RCC 7860 (cell line): ENCODE results near the gene CCIN.
"Not testable (repeated sequence)": the region's sequence is repeated elsewhere in the genome, so short reads cannot be mapped to it uniquely, and the experiment has no call there.

ENCODE experiments used
- DNase-seq: peaks from one replicate; pipeline ENCODE4 v3.0.0-alpha.2; 2015; ENCODE audit warnings: low spot score
- FAIRE-seq: peaks from 2 replicates; lab custom pipeline; 2012; peaks lifted over from hg19 to GRCh38; lab: Jason Lieb, UNC

CCIN gene

DNA sequence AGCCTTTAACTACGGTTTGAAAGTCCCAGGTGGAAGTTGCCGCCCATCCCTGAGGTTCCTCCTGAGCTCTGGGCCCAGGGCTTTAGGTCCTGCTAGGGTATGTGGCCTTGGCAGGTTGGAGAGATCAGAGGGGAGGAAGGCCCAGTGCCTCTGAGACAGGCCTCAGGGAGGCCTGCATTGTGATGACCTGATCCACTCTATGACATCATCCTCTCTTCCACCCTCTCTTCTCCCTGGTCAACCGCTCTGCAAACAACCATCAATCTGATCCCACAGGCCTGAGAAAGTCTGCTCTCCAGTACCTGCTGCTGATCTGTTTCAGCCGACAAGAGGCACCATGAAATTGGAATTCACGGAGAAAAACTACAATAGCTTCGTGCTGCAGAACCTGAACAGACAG lies at the start of gene CCIN:
Gene CCIN, plus strand, starts transcription at position 223 of the 400 bp plus-strand sequence. Its CDS starts 115 bp downstream, at position 338.
- FAIRE-seq = no peak
- no peak for DNase-seq

DNA sequence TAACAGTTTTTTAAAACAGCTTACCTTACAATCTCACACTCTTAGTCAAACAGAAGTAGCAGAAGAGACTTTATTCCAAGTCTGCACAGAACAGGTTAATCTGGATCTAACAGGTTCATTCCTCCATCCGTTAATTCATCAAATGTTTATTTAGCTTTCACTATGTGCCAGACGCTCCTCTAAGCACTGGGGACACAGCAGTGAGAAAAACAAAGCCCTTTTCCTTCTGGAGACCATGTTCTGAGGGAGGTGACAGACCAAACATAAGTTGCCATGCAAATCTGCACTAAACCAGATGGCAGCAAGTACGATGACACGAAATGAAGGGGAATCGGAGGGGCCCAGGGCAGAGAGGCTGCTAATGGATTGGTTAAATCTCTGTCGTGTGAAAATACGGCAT lies 49.7 kb upstream of the CCIN start:
- FAIRE-seq (no peak), DNase-seq (no peak)

DNA sequence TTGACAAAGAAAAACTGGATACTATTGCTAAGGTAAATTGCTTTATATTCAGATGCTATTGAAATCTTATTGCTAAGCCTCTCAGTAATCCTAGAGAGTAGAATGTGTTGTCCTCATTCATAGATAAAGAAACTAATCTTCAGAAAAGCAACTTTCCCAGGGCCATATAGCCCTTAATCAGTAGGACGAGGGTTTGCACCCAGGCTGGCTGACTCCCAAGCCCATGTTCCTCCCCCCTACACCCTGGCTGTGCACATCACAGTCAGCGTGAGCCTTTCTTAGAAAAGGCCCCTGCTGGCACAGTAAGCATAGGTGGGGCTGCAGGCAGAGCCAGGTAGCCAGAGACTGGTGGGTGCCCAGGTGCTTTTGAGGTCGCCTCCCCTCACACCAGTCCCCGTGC lies 48.5 kb upstream of the CCIN start:
- no peak for DNase-seq
- FAIRE-seq = no peak

DNA sequence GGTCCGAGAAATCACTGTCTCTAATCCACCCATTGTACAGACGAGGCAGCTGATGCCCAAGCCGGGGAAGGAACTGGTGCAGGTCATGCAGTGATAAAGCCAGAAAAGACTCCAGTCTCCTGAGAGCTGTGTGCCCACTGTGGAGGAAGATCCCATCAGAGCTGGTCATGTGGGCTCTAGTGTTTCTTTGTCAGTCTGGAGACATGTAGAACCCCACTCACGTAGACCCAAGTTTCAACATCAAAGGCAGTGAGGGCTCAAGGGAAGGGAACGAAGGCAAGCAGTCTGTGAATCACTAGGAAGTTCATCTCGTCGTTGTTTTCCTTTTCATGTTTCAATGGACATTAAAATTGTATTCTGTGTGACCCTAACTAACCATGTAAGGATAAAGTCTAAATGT lies 47.2 kb upstream of the CCIN start:
- DNase-seq = no peak
- FAIRE-seq = no peak

DNA sequence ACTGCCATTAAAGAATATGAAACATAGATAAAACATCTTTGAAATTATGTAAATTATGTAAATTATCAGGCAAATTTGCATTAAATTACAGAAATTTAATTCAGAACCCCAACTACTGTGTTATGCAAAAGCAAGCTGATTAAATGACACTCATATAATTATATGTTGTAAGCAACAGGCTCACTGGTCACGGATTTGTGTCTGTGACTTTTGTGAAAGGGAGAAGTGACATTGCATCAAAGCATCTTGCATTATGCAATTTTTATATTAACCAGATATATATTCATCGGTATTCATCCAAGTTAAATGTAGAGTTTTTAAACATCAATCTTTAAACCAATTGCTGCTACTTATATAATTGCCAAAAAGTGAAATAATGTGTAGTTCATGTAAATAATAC lies 45.7 kb upstream of the CCIN start:
- FAIRE-seq (no peak), DNase-seq (no peak)

DNA sequence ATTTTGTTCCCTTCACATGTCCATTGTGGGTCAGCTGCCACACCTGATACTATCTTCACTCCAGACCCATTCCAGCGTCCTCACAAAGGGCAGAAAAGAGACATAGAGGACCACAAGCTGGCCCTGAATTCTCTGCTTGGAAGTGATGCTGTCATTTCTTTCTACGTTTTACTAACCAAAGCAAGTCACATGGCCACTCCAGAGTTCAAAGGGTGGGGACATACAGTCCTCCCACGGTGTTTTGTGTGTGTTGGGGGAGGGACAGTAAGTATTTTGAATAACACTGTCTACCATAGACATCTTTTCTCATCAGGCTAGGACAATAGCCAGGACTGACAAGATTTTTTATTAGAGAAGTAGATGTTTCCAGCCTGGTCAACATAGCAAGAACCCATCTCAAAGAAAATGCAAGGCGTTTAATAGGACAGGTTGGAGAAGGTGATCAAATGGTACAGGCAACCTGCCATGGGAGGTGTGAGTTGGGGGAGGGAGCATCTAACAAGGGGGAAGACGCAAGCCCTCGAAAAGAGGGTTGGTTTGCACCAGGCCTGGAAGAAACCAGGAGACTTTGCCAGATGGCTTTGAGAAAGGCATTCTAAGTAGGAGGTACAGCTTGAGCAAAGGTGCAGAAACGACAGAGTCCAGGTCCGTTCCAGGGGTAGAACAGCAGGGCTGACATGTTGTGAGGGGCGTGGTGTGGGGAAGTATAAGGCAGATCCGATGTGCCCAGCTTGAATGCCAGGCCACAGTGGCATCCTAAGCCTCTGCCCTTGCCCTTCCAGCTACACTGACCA lies 43.9 kb upstream of the CCIN start:
- DNase-seq (no peak), FAIRE-seq (no peak)

DNA sequence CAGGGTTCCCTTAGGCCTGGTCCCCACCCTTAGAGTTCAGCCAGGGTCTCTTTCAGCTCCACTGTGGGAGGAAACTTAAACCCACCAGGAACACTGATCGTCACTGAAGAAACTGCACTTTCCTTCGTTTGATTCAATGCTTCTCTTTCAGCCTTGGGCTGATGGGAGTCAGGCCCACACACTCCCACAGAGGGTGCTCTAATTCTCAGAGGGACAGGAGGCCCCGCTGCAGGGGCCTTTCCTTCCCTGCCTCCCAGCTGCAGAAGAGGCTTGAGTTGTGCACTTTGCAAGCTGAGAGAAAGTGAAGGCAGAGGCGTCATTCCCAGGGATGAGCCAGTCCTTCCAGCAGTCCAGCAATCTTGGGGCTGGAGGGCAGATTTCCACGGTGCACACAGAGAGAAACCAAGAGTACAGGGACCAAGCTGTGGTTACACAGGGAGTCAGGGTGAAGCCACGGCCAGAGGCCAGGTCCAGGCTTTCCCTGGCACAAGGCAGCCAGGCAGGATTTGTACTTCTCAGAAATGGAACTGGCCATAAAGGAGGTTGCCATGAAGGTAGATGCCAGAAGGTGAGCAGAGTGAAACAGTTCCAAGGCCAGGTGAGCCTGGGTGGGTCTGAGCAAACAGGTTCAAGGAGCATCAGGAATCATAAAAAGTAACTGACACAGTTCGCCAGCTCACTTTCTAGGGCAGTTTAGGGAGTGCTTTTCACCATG lies 43.0 kb upstream of the CCIN start:
- no peak for FAIRE-seq
- no peak for DNase-seq

DNA sequence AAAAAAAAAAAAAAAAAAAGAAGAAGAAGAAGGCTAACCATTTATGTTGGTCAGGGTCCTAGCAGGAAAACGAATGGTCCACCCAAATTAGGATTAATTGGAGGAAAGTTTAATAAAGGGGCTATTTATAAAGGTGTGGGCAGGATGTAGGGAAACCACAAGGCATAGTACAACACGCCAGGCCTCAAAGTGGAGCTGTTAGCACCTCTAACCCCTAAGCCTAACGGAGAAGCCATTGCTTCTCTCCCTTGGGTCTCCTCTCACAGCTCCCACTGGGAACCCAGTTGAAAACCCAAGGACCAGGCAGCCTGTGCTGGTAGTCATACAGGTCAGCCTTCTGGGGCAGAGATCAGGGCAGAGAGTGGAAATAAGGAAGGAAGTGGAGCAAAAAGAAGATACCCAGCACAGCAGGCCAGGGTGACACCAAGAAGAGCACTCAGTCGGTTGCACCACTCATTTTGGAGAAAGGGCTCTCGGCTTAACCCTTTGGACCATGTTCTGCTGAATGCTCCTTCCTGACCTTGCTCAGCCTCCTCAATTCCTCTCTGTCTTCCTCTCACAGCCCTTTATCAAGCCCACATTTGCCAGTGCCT lies 41.4 kb upstream of the CCIN start:
- no peak for DNase-seq
- FAIRE-seq = no peak

DNA sequence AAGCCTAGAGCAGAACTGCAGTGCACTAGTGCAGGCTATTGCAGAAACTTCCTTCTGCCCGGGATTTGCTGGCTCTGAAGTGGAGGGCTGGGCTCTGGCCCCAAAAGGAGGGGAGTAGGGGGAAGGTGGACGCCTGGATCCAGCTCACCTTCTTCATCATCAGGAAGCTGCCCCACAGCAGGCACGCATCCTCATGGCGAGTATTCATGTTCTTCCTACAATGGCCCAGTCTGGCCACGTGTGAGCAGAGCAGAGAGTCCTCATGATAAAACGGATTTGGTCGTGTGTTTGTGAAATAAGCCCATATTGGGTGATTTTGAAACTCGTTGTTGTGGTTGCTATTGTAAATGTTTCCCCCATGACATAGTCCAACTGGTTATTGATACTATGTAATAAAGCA lies 40.8 kb upstream of the CCIN start:
- DNase-seq (no peak), FAIRE-seq (no peak)

DNA sequence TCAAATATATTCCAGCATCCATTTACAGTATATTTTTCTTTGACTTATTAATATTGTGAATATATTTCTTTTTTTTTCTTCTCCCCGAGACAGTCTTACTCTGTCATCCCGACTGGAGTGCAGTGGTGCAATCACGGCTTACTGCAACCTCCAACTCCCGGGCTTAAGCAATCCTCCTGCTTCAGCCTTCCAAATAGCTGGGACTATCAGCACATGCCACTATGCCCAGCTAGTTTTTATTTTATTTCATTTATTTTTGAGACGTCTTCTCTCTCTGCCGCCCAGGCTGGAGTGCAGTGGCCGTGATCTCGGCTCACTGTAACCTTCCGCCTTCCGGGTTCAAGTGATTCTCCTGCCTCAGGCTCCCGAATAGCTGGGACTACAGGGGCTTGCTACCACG lies 40.0 kb upstream of the CCIN start:
- FAIRE-seq = no peak

DNA sequence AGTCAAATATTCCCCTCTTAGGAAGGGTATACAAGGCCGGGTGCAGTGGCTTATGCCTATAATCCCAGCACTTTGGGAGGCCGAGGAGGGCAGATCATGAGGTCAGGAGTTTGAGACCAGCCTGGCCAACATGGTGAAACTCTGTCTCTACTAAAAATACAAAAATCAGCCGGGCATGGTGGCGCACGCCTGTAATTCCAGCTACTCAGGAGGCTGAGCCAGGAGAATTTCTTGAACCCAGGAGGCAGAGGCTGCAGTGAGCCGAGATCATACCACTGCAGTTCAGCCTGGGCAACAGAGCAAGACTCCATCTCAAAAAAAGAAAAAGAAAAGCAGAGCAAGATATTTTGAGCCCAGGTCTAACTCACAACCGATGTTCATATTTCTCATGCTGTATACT lies 37.5 kb upstream of the CCIN start:
- DNase-seq, FAIRE-seq: not testable (repeated sequence)

More for the DNA sequence above, 40.0 kb upstream of the CCIN start:
- DNase-seq = no peak

DNA sequence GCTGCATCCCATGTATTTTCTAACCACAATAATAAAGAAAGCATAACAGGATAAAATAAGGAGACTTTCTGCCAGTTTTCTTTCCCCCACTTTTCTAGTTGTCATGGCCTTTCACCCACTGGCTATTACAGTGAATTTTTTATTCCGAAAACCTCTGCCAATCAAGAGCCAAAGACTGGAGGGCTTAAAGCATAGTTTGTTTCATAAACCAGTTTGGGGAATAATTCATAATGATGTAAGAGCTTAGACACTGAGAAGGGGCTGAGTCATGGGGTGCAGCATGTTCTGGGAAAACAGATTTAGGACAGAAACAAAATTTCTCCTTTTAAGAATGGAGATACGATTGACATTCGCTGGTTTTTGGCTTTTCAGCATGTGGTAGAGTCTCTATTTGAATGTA lies 37.1 kb upstream of the CCIN start:
- DNase-seq (no peak), FAIRE-seq (no peak)

DNA sequence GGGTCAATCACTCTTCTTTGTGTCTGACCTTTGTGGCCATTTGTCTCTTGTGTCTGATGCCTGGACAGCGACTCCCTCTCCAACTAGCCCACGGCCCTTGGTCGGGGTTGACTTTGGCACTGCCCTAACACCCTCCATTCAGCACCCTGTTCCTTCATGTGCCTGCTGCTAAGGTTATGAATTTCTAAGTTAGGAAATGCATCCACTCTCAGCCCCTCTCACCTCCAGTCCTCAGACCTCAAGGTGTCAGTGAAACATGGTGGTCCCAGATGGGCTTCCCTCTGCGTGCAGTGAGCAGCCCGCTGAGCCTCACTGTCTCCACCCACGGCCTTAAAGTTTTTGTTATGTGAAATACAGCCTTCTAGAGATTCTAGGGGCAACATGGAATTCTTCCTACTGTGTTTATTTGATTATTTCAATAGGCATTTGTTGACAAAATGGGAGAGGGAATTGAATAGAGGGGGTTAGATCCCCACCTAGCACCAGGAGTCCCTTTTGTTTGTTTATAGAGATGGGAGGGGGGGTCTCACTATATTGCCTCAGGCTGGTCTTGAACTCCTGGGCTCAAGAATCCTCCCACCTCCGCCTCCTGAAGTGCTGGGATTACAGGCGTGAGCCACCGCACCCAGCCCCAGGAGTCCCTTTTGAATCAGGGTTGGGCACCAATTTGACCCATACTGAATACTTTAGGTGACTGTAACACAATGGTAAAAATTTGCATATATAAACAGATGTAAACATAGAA lies 34.3 kb upstream of the CCIN start:
- no peak for FAIRE-seq
- DNase-seq = no peak

DNA sequence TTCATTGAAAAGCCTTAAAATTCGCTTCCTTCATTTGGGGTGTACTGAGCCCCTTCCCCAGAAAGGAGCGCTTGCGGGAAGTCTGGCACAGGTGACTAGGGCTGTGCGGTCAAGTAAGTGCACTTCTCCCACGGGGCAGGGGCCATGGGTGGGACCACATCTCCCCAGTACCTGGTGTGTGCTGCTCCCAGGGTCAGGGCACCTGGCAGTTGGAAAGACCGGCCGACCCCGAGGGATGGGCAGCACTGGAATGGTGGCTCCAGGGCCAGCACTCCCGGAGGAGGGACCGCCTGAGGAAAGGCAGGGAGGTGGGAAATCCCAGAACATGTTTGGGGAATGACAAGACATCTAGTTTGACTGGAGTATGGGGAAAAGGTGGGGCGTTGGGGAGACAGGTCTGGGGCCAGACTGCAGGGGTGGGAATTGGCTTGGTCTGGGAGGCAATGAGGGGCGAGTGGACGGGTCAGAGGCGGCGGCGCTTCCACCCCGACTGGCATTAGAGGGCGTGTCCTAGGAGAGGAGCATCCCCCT lies 33.4 kb upstream of the CCIN start:
- FAIRE-seq (no peak), DNase-seq (no peak)

DNA sequence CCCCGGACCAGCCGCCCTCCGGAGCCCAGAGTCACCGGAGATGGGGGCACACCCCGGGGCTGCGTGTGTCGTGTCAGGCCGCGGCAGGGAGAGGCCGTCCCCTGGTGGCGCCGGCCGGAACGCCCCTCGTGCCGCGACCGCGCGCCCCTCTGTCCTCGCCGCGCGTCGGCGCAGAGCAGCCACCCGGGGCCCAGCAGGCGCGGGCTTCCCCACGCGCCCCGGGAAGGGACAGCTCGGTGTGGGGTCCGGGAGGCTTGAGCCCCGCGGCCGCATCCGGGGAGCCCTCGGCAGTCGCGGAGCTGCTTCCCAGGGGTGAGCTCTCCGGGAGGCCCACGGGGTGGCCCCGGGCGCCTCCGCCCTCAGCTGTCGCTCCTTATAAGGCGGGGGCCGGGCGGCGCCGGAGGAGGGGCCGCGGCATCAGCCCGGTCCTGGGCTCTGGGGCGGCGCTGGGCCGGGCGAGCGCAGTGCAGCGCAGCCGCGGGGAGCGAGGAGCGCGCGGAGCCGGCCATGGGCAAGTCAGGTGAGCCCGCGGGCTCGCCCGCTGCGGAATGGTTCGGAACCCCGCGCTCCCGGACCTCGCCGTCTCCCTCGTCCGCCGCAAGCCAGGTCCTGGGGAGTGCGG lies 32.8 kb upstream of the CCIN start, which contains the start of gene GLIPR2:
Gene GLIPR2, plus strand, starts transcription at position 462 of the 622 bp plus-strand sequence. Its CDS starts 46 bp downstream, at position 508.
- peak; percentile 31 for DNase-seq
- no peak for FAIRE-seq

DNA sequence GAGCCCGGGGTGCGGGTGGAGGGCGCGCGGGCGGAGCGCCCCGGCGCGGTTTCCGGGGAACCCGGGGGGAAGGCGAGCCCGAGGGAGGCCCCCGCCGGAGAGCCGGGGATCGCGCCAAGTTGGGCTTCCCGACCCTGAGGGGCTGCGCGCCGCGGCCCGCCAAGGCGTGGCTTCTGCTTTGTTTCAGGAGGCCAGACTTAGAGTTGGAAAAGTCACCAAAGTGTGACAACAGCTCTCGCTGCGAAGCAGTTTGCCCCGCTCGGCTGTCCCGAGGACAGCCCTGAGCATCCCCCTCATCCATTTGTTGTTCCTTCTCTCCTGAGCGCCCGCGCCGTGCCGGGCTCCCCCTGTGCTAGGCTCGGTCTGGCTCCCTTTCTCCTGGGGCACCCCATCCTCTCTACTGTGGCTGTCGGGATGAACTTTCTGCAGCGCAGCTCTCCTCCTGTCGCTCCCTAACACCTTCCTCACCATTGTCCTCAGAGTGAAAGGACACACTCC lies 32.2 kb upstream of the CCIN start:
- DNase-seq (no peak), FAIRE-seq (no peak)

DNA sequence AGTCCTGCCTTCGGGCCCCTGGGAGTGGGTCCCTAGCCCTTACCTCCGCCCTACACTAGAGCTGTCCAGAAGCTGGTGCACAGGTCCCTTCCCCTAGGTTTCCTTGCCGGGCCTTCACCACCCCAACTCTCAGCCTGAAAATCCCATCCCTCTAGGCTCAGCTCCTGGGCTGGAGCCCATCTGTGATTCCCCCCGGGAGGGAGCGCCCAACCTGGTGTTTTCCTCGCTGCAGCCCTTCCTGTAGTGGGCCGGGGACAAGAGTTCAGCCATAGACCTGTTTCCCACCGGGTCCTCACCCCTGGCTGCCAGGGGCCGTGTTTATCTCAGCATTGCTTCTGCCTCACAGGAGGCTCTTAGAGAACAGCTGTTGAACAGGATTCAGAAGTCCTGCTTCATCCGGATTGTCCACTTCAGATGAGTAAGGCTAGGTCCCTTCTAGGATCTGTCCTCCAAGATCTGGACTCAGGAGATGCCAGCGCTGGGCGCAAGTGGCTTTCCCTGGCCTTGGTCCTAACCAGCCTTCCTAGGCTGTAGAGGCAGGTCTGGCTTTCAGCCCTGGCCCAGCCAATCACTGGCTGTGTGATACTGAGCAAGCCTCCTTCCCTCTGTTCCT lies 31.7 kb upstream of the CCIN start:
- DNase-seq = no peak
- FAIRE-seq = no peak

DNA sequence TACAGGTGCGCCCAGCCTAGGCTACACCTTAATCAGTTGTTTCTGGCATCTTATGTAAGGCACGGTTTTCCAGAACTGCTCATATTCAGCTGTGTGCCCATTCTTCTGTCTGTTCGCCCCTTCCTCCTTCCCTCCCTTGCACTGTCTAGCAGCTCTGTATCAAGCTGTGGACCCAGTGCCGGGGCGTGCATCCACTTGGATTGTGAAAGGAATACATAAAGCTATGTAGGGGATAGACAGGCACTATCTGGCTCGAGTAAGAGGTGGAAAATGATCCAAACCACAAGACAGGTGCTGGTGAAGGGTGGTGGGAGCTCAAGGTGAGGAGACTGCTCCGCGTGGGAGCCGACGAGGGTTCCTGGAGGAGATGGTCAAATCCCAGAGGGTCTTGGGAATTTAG lies 30.7 kb upstream of the CCIN start:
- DNase-seq (no peak), FAIRE-seq (no peak)

DNA sequence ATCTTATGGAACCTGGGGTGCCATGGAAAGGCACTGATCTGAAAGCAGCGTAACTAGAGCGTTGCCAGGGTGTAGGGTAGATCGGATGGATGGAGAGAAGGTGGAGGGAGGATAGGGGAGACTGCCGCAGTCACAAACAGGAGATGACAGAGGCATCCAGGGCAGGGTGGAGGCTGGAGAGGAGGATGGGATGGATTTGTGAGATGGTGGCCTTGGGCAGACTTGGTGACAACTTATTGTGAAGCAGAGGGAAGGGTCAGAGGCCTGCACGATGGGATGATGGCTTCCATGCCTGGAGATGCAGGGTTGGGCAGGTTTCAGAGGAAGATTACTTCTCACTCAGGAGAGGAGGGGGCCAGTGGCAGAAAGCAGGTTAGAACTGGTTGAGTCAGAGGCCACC lies 30.3 kb upstream of the CCIN start:
- no peak for DNase-seq
- no peak for FAIRE-seq
